NCI-H2227 treated with DMSO at 0.1 percent for 48 hours (cell line): Measurements from ENCODE around the gene PTPN1.
A peak's percentile ranks its signal among the peaks of the same experiment; 100 is the strongest.

Experiments used
- DNase-seq: peaks from one replicate; lab custom pipeline; 2025; lab: John Stamatoyannopoulos, UW

Gene PTPN1

GRCh38 chr20:50577175-50578018 is 67.2 kb downstream of the PTPN1 start:
- no peak for DNase-seq

- DNase-seq = no peak
Measured at GRCh38 chr20:50578061-50578777, 68.0 kb downstream of the PTPN1 start.

GRCh38 chr20:50578778-50579165 is 68.6 kb downstream of the PTPN1 start:
- DNase-seq = no peak

- no peak for DNase-seq
Measured at GRCh38 chr20:50579511-50579910, 69.3 kb downstream of the PTPN1 start.

GRCh38 chr20:50580016-50580747 is 70.0 kb downstream of the PTPN1 start:
- peak; percentile 10 for DNase-seq

- DNase-seq = no peak
Measured at GRCh38 chr20:50580842-50581544, 70.8 kb downstream of the PTPN1 start.

- DNase-seq = no peak
Measured at GRCh38 chr20:50582092-50582491, 71.9 kb downstream of the PTPN1 start.

GRCh38 chr20:50582591-50583234 is 72.5 kb downstream of the PTPN1 start:
- no peak for DNase-seq

GRCh38 chr20:50583442-50584150 is 73.4 kb downstream of the PTPN1 start:
- no peak for DNase-seq

- DNase-seq = no peak
Measured at GRCh38 chr20:50584687-50585086, 74.5 kb downstream of the PTPN1 start.

GRCh38 chr20:50585214-50585613 is 75.0 kb downstream of the PTPN1 start:
- DNase-seq = no peak

GRCh38 chr20:50585678-50586077 is 75.5 kb downstream of the PTPN1 start:
- DNase-seq = no peak

- DNase-seq = no peak
Measured at GRCh38 chr20:50586531-50587232, 76.5 kb downstream of the PTPN1 start.

GRCh38 chr20:50587291-50587961 is 77.2 kb downstream of the PTPN1 start:
- DNase-seq = no peak

GRCh38 chr20:50588034-50588736 is 78.0 kb downstream of the PTPN1 start:
- no peak for DNase-seq

GRCh38 chr20:50589548-50590347 is 79.6 kb downstream of the PTPN1 start:
- DNase-seq = no peak

- no peak for DNase-seq
Measured at GRCh38 chr20:50590348-50590664, 80.1 kb downstream of the PTPN1 start.

GRCh38 chr20:50591233-50591852 is 81.2 kb downstream of the PTPN1 start:
- DNase-seq = no peak
